NCI-H226 (cell line): Measurements from ENCODE around the gene XPO4.

Experiments
- DNase-seq: peaks from one replicate; pipeline ENCODE4 v3.0.0-alpha.2; 2015

XPO4 gene

DNA sequence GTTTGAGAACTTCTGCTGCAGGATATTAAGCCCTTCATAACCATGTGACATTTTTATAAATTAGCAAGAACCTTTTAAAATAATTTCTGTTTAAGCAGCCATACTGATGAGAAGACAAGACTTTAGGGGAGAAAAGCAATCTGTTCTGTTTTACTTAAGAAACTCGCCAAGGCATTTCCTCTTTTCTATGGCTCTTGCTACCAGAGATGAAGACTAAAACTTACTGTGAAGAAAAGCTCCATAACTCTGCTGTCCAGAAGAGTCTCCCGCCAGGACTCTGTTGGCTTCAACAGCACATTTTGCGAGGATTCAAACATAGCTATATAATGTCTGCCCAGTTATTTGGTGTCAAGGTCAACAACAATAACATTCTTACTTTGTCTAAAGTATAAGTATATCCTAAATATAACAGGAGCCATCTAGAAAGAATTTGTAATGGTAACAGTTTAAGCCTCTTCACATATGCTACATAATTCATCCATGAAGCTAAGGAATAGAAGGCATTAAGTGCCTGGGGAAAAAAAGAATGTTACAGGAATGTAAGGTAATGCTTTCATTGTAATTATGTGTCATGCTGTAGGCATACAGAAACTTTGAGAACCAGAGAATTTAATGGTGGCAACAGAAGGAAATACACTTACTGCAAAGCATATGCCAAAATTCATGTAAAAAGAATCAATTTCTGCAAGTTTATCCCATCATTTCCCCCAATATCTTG lies 75.5 kb downstream of the XPO4 start:
- DNase-seq: no peak

DNA sequence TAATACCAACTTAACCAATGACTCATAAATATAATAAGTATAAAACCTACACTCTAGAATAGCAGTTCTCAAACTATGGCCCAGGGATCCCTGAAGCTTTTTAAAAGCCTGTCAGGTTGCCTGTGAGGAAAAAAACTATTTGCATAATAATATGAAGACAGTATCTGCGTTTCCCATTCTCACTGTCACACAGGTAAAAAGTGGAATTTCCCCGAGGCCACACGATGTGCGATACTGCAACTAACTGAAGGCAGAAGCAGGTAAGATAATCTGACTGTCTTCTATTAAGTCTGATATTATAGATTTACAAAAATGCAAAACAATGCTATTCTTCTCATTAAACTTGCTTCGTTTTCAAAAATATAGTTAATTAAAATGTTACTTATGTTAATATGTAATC lies 76.2 kb downstream of the XPO4 start:
- no peak for DNase-seq

DNA sequence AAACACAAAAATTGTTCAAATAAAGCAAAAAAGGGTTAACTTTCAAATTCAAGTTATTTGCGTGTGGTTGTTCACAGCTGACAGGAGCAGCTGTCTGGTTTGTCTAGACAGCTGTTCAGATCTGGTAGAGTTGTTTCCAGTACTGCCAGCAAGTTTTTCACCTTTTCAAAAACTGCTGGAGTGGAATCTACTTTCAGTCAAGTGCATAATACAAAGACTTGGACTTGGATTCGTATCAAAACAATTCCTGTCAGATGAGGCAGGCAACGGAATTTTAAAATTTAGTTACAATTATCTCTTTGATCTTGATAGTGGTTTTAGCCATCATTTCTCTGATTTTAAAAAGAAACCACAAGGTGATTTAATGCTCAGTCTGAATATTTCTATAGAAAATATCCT lies 77.1 kb downstream of the XPO4 start:
- DNase-seq: peak; percentile 33

DNA sequence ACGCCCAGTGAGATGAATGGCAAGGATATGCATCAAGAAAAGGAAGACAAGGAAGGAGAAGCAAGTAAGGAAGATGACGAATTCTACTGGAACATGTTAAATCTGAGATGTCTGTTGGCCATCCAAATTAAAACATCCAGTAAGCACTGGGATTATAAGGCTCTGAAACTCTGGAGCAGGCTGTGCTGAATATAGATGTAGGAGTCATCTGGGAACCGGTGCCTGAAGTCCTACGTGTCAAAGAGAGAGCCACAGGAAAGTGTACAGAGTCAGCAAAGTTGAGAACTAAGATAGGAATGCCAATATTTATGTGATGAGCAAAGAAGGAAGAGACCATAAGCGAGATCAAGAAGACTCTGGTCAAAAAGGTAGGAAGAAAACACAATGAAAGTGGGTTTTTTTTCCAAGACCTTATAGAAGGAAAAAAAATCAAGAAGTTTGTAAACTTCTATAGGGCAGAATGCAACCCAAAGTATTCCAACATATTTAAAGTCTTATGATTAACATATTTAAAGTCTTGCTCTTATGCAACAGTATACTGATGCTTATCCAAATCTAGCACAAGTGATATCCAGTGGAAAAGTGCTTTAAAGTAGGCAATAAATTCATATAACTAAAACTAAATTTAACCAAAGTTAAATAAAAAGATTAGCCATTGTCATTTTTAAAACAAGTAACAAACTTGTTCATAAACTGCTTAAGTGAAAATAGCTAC lies 77.6 kb downstream of the XPO4 start:
- DNase-seq: no peak

DNA sequence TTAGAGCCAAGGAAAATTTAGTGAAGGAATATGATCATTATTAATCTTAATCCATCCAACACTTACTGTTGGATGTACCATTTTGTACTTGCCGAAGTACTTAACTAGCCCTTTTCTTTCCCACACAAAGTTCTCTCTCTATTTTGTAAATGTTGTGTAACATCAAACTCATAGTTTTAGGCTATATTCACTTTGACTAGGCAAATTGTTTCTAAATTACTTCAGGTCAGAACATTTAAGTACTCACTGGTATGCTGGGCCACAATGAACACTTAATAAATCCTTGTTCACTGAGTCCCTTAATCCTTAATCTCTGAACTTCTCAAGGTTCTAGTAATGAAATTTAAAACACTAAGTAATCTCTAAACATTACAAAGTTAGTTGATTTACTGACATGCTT lies 79.5 kb downstream of the XPO4 start:
- DNase-seq: no peak

DNA sequence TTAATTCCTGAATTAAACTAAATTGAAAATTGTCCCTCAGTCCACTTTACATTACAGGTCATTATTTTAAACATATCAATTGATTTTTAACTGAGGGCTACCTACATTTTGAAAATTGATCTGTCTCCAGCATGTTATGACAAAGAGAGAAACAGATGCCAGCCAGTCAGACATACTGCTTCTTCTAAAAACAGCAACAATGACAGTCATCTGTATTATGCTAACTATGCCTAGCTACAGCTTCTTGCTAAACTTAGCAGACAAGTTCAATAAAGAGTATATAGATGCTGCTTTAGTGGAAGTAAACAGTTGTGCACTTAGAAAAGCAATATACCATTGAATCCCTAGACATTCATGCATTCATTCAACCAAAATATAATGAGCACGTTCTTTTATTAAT lies 80.1 kb downstream of the XPO4 start:
- no peak for DNase-seq

DNA sequence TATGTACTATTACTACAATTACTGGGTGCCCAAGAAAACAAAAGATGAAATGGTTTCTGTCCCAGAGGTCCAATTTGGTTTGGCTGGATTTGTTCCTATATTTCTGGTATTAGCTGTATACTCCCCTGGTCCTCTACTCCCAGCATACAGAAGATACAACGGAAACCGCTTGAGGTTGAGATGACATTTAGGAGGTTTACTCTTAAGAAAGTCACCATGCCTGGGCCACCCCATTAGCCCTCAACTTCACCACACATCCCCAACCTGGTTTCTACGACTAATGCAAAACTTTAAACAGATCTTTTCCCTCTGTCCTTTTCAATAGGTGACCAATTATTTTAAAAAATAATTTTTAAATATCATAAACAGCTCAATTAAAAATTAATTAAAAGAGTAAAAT lies 82.8 kb downstream of the XPO4 start:
- DNase-seq: no peak

DNA sequence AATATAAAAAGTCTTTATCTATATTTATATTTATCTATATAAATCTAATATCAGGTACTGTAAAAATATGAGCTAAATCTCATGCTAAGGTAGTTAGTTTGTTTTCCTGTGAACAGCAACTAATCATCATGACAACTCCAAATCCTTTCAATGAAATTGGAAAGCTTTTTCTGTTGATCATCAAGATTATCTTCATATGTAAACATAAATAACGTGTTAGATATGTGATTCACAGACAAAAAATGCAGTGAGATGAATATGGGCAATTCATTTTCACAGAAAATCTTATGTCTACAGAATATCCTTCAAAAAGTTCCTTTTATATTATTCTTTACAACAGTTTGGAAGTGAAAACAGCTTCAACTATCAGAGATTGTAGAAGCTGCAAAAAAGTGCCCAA lies 87.1 kb downstream of the XPO4 start:
- DNase-seq: peak; percentile 11

DNA sequence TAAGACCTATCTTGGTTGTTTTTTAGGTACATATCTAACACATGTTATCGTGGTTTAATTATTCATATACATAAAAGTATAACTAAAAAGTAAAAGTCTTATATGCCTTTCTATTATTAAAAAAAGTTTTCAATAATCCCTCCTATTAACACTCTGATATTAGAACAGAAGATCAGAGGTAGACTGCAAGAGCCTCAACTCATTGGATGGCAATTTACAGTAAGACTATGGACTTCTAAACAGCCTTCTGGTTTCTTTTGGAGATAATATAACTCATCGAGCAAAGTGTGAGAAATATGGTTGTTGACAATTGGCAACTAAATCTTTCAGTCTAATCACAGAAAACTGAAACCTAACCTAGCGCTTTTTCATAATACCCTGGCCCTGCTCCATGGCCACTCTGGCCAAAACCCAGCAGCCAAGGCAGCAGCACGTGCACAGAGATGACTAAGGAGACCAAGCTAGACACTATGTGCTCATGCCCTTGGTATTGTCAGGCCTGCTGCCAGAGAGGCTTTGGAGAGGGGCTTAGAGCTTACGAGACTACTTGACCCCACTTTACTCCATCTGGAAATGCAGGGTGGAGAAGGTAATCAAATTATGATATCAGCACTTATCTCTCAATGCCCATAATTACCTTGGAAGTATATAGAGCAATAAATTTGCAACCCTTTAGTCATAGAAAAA lies 88.2 kb downstream of the XPO4 start:
- peak; percentile 74 for DNase-seq

DNA sequence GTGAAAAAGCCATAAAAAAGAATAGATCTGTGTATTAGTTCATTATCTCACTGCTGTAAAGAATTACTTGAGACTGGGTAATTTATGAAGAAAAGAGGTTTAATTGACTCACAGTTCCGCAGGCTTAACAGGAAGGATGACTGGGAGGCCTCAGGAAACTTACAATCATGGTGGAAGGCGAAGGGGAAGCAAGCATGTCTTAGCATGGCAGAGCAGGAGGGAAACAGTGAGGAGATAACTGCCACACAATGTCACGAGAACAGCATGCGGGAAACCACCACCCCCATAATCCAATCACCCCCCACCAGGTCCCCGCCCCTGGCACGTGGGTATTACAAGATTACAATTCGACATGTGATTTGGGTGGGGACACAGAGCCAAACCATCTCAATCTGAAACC lies 89.7 kb downstream of the XPO4 start:
- DNase-seq: no peak

DNA sequence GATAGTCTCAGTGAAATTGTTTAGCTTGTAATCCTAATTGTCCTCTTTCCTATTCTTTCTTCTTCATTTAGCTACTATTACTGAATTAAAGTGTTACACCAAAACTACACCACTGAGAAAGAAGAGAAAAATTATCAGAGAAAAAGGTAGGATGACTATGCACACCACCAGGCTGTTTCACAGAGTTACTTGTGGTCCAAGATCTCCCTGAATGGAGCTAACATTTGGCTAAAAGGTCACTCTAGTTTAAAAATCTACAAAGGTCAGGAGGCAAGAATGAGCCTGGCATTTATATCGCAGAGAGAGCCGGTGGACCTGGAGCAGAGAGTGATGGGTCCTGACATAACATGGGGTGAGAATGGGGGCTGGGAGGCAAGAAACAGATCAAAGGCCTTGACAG lies 91.7 kb downstream of the XPO4 start:
- DNase-seq: no peak

DNA sequence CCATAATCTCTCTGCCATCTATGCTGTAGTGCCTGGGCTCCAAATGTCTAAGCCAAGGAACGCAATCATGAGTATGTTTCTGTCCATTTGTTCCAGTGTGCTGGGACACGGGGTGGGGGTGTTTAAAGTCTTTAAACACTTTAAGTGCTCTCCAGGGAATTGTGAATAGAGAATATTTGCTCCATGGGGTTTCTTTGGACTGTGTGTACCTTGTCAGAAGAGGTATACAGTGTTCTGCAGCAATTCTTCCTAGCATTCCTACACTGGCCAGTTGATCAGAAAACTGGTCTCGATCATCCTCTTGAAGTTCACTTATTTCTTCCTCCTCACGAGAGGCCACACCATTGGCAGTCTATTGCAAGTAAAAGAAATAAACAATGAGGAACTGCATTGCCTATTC lies 93.7 kb downstream of the XPO4 start:
- DNase-seq: no peak

DNA sequence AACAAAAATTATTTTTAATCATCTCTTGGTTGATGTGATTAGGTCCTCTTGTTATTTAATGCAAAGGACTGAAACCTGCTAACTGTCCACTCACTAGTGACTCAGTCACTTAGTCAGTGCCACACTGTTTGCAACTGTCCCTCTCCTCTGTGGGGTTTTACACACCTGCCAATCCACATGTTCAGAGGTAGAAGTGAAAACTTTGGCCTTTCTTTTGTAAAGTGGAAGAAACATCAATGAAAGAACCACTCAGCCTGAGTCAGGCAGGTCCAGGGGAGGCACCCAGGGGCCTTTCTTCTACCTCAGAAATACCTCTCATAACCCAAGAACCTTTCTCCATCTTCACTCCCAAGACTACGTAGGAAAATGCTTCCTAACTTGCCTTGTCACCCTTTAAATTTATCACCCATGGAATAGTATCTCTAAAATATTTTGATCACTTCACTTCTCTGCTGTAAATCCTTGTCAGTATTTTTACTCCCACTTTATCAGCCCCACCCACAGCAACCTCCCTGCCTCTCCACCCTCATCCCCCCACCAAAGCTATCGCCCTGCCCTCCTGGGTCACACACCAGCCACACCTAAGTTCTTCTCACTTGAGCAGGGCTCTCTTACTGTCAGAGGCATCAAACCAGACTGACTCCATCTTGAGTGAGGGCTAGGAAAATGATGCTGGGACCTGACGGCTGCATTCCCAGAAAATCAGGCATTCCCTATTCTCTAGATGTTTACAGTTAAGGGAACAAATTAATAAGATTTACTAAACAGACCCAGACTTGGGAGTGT lies 99.2 kb downstream of the XPO4 start:
- DNase-seq: no peak

DNA sequence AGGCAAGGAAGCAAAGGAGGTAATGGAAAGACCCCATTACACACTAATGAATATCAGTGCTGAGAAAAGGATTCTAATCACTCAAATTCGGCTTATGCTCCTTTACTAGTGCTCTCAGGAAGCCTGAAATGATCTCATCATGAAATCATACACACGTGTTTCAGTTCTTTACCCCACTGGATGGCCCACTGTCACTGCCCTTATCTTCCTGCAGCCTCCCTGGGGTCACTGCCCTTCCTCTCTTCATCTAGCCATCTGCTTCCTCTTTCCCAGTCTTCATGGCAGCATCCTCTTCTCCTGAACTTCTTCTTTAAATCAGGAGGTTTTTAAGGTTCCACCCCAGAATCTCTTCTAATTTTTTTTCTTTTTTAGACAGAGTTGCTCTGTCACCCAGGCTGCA lies 100.8 kb downstream of the XPO4 start:
- DNase-seq: no peak

DNA sequence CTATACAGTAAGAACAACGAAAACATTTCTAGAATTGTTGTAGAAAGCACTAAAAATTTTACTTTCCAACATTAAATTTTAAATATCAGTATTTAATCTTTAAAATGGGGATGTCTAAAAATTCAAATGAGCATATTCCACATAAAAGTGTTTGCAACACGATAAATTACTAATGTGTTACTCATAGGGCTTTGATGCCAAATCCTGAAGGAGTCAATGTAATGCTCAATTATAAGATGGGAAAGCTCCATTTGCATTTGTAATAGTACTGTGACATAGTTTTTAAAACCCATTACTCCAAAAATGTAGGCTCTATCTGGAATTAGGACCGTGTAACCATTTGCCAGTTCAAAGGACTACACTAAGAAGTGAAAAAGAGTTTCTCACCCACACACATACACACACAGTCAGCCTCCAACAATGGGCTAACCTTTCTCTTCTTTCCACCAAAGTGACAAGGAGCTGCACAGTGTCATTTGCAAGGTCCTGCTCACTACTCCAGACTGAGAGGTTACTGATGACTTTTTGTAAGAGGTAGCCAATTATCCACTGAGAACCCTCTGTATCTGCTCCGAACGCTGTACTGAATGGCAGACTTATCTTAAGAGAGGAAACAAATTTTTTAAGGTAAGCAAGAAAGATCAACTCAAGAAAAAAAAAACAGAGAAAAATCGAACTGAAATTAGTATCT lies 102.7 kb downstream of the XPO4 start:
- DNase-seq: no peak

DNA sequence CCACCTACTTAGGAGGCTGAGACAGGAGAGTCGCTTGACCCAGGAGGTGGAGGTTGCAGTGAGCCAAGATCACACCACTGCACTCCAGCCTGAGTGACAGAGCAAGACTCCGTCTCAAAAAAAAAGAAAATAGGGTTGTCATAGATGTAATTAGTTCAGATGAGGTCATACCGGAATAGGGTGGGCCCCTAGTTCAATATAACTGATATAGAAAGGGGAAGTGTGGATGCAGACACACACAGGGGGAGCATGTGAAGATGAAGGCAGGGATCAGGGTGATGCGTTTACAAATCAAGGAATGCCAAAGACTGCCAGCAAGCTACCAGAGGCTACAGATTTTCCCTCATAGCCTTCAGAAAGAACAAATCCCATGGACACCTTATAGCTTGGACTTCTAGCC lies 104.5 kb downstream of the XPO4 start:
- no peak for DNase-seq

DNA sequence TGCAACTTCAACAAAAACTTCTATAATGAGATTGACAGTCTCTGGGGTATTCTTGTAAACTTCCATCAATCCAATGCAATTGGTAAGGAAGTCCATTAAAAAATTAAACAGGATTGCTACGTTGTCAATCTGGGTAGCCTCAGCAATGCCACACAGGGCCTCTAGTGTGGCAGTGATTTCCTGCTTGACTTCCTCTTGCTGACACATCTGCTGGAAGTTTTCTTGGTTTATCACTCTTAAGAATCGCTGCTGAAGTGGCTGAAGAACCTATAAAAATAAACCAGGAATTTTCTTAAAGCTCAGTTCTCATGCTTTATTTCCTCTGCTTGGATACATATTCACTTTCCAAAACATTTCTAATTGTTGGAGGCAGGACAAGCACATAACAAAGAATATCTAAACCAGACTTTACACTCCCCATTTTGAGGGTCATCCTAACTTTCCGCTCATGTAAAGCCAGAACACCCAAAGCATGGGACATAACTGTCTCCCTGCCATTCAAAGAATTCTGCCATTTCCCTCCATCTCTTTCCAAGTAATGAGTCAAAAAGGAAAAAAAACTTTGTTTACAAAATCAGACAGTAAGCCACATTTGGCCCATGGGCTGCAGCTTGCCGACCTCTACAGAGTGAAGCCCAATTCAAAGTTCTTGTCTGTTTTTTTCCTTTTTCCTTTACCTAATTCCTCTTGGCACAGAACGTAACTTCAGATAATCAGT lies 105.6 kb downstream of the XPO4 start:
- DNase-seq: no peak

DNA sequence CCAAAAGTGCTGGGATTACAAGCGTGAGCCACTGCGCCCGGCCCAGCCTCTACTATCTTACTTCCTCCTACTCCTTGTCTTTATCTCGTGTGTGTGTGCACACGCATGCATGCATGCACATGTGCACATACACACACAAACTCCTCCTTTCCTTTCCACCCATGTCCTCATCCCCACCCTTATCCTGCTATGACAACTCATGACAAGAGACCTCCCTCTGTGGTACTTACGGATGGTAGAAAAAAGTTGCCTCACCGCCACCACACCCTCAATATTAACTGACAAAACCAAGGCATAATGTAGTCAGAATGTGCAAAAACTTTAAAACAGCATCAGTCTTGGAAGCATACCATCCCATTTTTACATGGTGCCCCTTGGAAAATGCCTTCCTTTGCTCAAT lies 112.9 kb downstream of the XPO4 start:
- no peak for DNase-seq

DNA sequence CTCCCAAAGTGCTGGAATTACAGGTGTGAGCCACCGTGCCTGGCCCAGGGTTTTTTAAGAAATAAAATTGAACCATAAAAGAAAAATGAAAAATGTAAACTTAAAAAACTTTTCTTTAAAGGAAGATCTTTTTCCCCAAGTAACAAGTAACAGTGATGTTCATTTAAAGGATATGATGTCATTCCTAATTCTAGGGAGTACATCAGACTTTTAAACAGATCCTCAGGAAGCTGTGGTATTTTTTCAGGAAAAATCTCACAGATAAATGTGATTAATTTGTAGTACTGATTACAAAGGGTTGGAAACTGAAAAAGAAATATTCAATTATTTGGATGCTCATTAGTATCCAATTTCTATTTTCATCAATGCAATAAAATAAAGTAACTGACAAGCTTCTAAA lies 114.2 kb downstream of the XPO4 start:
- DNase-seq: no peak

DNA sequence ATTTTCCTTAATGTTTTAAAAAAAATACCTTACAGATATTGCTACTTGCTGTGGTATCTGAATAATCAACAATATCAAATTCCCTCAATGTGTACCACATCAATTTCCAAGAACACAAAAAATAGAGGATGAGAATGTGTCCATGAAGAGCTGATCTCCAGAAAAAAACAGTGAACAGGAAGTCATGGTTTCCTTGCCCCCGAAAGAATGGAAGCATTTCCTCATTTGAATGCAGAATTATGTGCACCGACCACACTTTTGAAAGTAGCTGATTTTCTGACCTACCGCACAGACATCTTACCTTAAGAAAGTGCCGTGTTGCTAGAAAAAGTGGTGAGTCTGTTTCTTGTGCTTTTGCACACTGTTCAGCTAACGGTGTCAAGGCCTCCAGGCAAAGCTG lies 115.4 kb downstream of the XPO4 start:
- DNase-seq: no peak

DNA sequence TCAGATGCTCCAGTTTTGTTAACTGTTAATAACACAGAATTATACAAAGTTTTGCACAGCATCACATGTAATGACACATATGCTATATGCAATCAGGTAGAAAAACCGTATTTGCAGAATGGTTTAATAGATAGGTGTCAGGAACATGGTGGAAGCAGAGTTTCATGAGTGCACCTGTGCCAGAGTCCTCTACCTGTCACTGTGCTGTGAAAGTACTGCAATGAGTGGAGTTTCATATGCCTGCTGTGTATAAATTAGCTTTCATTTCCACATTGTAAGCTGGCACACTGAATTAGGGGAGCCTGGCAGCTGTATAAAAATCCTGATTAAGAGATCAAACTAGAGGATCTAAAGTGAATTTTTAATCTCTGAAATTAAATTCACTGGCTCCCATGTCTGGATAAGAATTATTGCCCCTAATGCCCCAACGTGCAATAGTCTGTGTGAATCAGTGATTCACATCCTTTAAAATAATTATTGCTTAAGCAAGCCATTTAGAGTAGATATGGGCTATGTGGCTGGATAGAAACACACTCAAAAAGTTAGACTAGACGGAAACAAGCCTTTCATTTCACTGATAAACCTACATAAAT lies 120.3 kb downstream of the XPO4 start:
- DNase-seq: no peak

DNA sequence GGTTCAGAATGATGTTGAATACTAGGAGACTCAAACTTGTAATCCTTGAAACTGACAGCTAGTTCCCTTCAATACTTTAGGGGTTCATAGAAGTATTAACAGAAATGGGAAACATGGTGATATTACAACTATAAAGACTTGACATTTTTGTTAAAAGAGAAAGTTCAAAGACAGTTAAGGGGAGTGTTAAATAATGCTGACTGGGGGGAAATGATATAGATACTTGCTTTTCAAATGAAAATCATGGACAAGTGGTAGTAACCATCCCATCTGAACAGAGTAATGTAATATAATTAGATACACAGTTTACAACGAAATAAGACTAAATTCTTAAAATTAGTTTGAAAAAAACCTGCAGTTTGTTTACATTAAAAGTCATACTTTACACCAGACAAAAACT lies 122.2 kb downstream of the XPO4 start:
- DNase-seq: no peak
